ENCODE data around the gene RELL1. TPM values are rescaled to one million over a fixed set of nuclear protein-coding genes. Genes with fewer than 3 reads are reported as not detected.

RELL1 gene
- total RNA-seq (2014; rRNA removed; shearing (Covaris generic)) (60.7 and 62.3 TPM in 2 replicates), total RNA-seq (2022) (51.6 and 53.5 TPM in 2 replicates), Bru-seq, nascent RNA (percentile 93 among the genes with signal in this experiment), BruChase-seq, experiment 1, labeled RNA remaining after a 6-hour chase (percentile 85 among the genes with signal in this experiment), BruChase-seq, experiment 2, labeled RNA remaining after a 2-hour chase (percentile 86 among the genes with signal in this experiment)
- long read RNA-seq, transcript RELL1-202 (7 exons, 1,350 nt) = major isoform, 13 of 26 reads
- long read RNA-seq, partial matches to known transcripts = 0 of 26 reads
- long read RNA-seq, other reads (novel, unspliced or antisense) = 9 of 26 reads

- POLR2A ChIA-PET = interaction anchor here (0.5 to 1.9 kb wide), 11 partner anchors 9 to 304 kb away, joined by 3 to 7 read pairs (median 4); no protein-coding TSS in a partner anchor
- no TSS peak for BruUV-seq (replicated peaks)
- H3K27ac ChIP-seq (ENCODE audit: low read depth, low read length, poor library complexity, severe bottlenecking) = peak within 1 kb of the TSS; percentile 75
These were observed at the start of gene RELL1 for GRCh38 chr4:37686373-37687193. Gene RELL1, minus strand, starts transcription at chr4:37686376. Its CDS starts 89 bp downstream, at chr4:37686287.

DNA sequence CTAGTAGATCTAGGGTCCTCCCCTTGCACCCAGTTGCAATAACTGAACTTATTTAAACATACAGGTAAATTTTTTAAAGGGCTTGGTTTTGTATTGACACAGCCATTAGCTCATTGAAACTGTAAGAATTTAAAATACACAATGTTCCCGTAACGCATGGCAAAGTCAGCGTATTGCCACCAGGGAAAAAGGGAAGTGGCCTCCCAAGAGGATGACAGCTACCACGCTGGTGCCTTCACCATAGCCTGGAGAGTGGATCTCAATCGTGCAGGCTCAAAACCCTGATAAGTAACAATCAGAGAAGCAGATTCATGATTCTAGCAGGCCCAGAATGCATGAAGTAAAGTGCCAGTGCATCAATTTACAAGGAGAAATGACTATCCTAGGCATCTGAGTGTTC is 49.4 kb upstream of the RELL1 start:
- POLR2A ChIA-PET = no interaction called here
- no peak for DNase-seq (ENCODE audit: low spot score)
- Histone ChIP-seq H3K9me3 (ENCODE audit: low read length) (no peaks in the 10 kb centered on the region), H3K4me1 (ENCODE audit: insufficient read depth, low read length, poor library complexity, severe bottlenecking) (no peaks in the 10 kb centered on the region), H3K36me3 (ENCODE audit: insufficient read depth, low read length) (no peaks in the 10 kb centered on the region), H3K79me2 (ENCODE audit: insufficient read depth, low read depth, low read length) (no peaks in the 10 kb centered on the region), H2AFZ (ENCODE audit: low read length) (no peak overlapping the region), H3K4me3 (ENCODE audit: low read depth, low read length, poor library complexity, severe bottlenecking) (no peak overlapping the region), H3K9me2 (ENCODE audit: insufficient read depth, low read length) (no peaks in the 10 kb centered on the region), H4K20me1 (ENCODE audit: insufficient read depth, low read length) (no peaks in the 10 kb centered on the region), H3K4me2 (ENCODE audit: low read length) (no peak overlapping the region), H3K27ac (ENCODE audit: low read depth, low read length, poor library complexity, severe bottlenecking) (no peak overlapping the region)
- intact Hi-C loops (cut with micrococcal nuclease; ENCODE audit: unreplicated experiment) = no loop called here
- no TSS peak for BruUV-seq (replicated peaks)
- CTCF ChIA-PET (ENCODE audit: unreplicated experiment) = no interaction called here
- TF ChIP-seq EZH2phosphoT487 (IDR thresholded peaks at IDR 0.05; ENCODE audit: borderline replicate concordance, low read depth, low read length) = no peak
- TF ChIP-seq, protein P1, sequence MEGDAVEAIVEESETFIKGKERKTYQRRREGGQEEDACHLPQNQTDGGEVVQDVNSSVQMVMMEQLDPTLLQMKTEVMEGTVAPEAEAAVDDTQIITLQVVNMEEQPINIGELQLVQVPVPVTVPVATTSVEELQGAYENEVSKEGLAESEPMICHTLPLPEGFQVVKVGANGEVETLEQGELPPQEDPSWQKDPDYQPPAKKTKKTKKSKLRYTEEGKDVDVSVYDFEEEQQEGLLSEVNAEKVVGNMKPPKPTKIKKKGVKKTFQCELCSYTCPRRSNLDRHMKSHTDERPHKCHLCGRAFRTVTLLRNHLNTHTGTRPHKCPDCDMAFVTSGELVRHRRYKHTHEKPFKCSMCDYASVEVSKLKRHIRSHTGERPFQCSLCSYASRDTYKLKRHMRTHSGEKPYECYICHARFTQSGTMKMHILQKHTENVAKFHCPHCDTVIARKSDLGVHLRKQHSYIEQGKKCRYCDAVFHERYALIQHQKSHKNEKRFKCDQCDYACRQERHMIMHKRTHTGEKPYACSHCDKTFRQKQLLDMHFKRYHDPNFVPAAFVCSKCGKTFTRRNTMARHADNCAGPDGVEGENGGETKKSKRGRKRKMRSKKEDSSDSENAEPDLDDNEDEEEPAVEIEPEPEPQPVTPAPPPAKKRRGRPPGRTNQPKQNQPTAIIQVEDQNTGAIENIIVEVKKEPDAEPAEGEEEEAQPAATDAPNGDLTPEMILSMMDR (conservative IDR thresholded peaks at IDR 0.05; ENCODE audit: low read length) = no peak

More at GRCh38 chr4:37686373-37687193, at the start of gene RELL1:
- no peak for TF ChIP-seq EZH2phosphoT487 (IDR thresholded peaks at IDR 0.05; ENCODE audit: borderline replicate concordance, low read depth, low read length)
- TF ChIP-seq, protein P1 (conservative IDR thresholded peaks at IDR 0.05; ENCODE audit: low read length) = no peak
- Histone ChIP-seq H3K9me2 (ENCODE audit: insufficient read depth, low read length) (no peaks in the 10 kb centered on the region), H3K79me2 (ENCODE audit: insufficient read depth, low read depth, low read length) (peaks cover 39% of the 10 kb centered on the region), H3K4me3 (ENCODE audit: low read depth, low read length, poor library complexity, severe bottlenecking) (peak within 1 kb of the TSS; percentile 78), H3K9me3 (ENCODE audit: low read length) (no peaks in the 10 kb centered on the region), H4K20me1 (ENCODE audit: insufficient read depth, low read length) (no peaks in the 10 kb centered on the region), H3K4me2 (ENCODE audit: low read length) (peak within 1 kb of the TSS; percentile 89), H2AFZ (ENCODE audit: low read length) (peak within 1 kb of the TSS; percentile 95), H3K36me3 (ENCODE audit: insufficient read depth, low read length) (no peaks in the 10 kb centered on the region), H3K4me1 (ENCODE audit: insufficient read depth, low read length, poor library complexity, severe bottlenecking) (peaks cover 40% of the 10 kb centered on the region)
- CTCF ChIA-PET (ENCODE audit: unreplicated experiment) = interaction anchor here (1.0 kb wide), 1 partner anchor 58 kb away, joined by 3 read pairs; no protein-coding TSS in a partner anchor
- peak; percentile 97 for DNase-seq (ENCODE audit: low spot score)
- intact Hi-C loops (cut with micrococcal nuclease; ENCODE audit: unreplicated experiment) = loop anchor here (1.0 to 2.0 kb wide), 4 partner anchors 62 to 206 kb away; partner anchors contain the start of gene PGM2
